HG02943 (cell line): Measurements from ENCODE around the gene H2AZ2.
"Not testable (repeated sequence)": the region's sequence is repeated elsewhere in the genome, so short reads cannot be mapped to it uniquely, and the experiment has no call there.

Experiments used
- ATAC-seq: cut with Tn5 transposase; IDR thresholded peaks from one replicate; pipeline ENCODE4 v1.9.1; 2021; ENCODE audit warnings: mild to moderate bottlenecking, low read depth, moderate library complexity; ENCODE audit not compliant: unreplicated experiment

The H2AZ2 gene

GRCh38 chr7:44823255-44823781 is 24.6 kb downstream of the H2AZ2 start:
- no peak for ATAC-seq

- ATAC-seq = no peak
These were observed 28.6 kb downstream of the H2AZ2 start for GRCh38 chr7:44819292-44819691.

- ATAC-seq = no peak
These were observed 33.0 kb downstream of the H2AZ2 start for GRCh38 chr7:44814919-44815318.

GRCh38 chr7:44811571-44811970 is 36.3 kb downstream of the H2AZ2 start:
- no peak for ATAC-seq

GRCh38 chr7:44811093-44811492 is 36.8 kb downstream of the H2AZ2 start:
- no peak for ATAC-seq

- no peak for ATAC-seq
These were observed 38.9 kb downstream of the H2AZ2 start for GRCh38 chr7:44808914-44809393.

- ATAC-seq = no peak
These were observed 41.9 kb downstream of the H2AZ2 start for GRCh38 chr7:44805950-44806349.

- ATAC-seq = not testable (repeated sequence)
These were observed 43.9 kb downstream of the H2AZ2 start for GRCh38 chr7:44803828-44804519.

- no peak for ATAC-seq
These were observed 45.4 kb downstream of the H2AZ2 start for GRCh38 chr7:44802418-44803025.

GRCh38 chr7:44801890-44802289 is 46.0 kb downstream of the H2AZ2 start:
- no peak for ATAC-seq

- ATAC-seq = no peak
These were observed 47.9 kb downstream of the H2AZ2 start for GRCh38 chr7:44799939-44800338.

GRCh38 chr7:44798649-44799305 is 49.1 kb downstream of the H2AZ2 start:
- no peak for ATAC-seq

- ATAC-seq = peak; percentile 48
These were observed 50.3 kb downstream of the H2AZ2 start for GRCh38 chr7:44797329-44798258.

GRCh38 chr7:44796504-44797328 is 51.2 kb downstream of the H2AZ2 start, which contains the start of gene PPIA:
PPIA (plus strand) TSS chr7:44796681; CDS start chr7:44796725, 44 bp downstream.
- ATAC-seq = peak; percentile 85

- ATAC-seq = peak; percentile 29
These were observed 51.8 kb downstream of the H2AZ2 start for GRCh38 chr7:44796034-44796503.

- no peak for ATAC-seq
These were observed 53.6 kb downstream of the H2AZ2 start for GRCh38 chr7:44794331-44794730.

GRCh38 chr7:44793919-44794318 is 54.0 kb downstream of the H2AZ2 start:
- ATAC-seq = no peak

- no peak for ATAC-seq
These were observed 56.3 kb downstream of the H2AZ2 start for GRCh38 chr7:44791278-44792219.
